HUES48 (cell line): Measurements from ENCODE around the gene WNT16.

ENCODE experiments used
- H3K27ac ChIP-seq: one replicate; pipeline ENCODE4 v1.7.0; 2013; ENCODE audit warnings: low read depth, low read length, inconsistent platforms
- H3K27me3 ChIP-seq: 2 replicates; pipeline ENCODE4 v1.6.1; 2013; ENCODE audit warnings: mild to moderate bottlenecking, low read length; ENCODE audit not compliant: control insufficient read depth, insufficient read depth
- H3K36me3 ChIP-seq: 2 replicates; pipeline ENCODE4 v1.6.1; 2013; ENCODE audit warnings: low read length; ENCODE audit not compliant: control insufficient read depth, insufficient read depth
- H3K4me1 ChIP-seq: 2 replicates; pipeline ENCODE4 v1.6.1; 2013; ENCODE audit warnings: mild to moderate bottlenecking, low read length; ENCODE audit not compliant: control insufficient read depth, insufficient read depth
- H3K4me3 ChIP-seq: 2 replicates; pipeline ENCODE4 v1.5.1; 2013; ENCODE audit warnings: mild to moderate bottlenecking, low read depth, low read length
- H3K9ac ChIP-seq: 2 replicates; pipeline ENCODE4 v1.6.1; 2013; ENCODE audit warnings: mild to moderate bottlenecking, low read depth, low read length, moderate library complexity
- H3K9me3 ChIP-seq: 2 replicates; pipeline ENCODE4 v1.6.1; 2013; ENCODE audit warnings: low read length; ENCODE audit not compliant: control insufficient read depth, insufficient read depth

WNT16 gene

GRCh38 chr7:121344497-121344896, 15.7 kb downstream of the WNT16 start:
- Histone ChIP-seq H3K4me3 (no peak overlapping the region), H3K36me3 (peaks cover 14% of the 10 kb centered on the region), H3K9me3 (no peaks in the 10 kb centered on the region), H3K27me3 (no peaks in the 10 kb centered on the region), H3K9ac (no peak overlapping the region), H3K27ac (no peak overlapping the region), H3K4me1 (no peaks in the 10 kb centered on the region)

- Histone ChIP-seq H3K9me3 (no peaks in the 10 kb centered on the region), H3K36me3 (peaks cover 61% of the 10 kb centered on the region), H3K9ac (no peak overlapping the region), H3K27ac (no peak overlapping the region), H3K27me3 (no peaks in the 10 kb centered on the region), H3K4me1 (no peaks in the 10 kb centered on the region), H3K4me3 (no peak overlapping the region)
Measured at GRCh38 chr7:121351682-121352081, 22.9 kb downstream of the WNT16 start.

GRCh38 chr7:121352323-121352722, 23.5 kb downstream of the WNT16 start:
- Histone ChIP-seq H3K4me1 (no peaks in the 10 kb centered on the region), H3K4me3 (no peak overlapping the region), H3K27me3 (no peaks in the 10 kb centered on the region), H3K9ac (no peak overlapping the region), H3K27ac (no peak overlapping the region), H3K9me3 (no peaks in the 10 kb centered on the region), H3K36me3 (peaks cover 61% of the 10 kb centered on the region)

GRCh38 chr7:121355574-121355973, 26.8 kb downstream of the WNT16 start:
- peaks cover 80% of the 10 kb centered on the region for H3K36me3 ChIP-seq
- no peak overlapping the region for H3K9ac ChIP-seq
- no peak overlapping the region for H3K27ac ChIP-seq
- no peak overlapping the region for H3K4me3 ChIP-seq
- no peaks in the 10 kb centered on the region for H3K27me3 ChIP-seq
- H3K4me1 ChIP-seq: peaks cover 11% of the 10 kb centered on the region
- H3K9me3 ChIP-seq: no peaks in the 10 kb centered on the region

GRCh38 chr7:121360564-121360963, 31.8 kb downstream of the WNT16 start:
- Histone ChIP-seq H3K27me3 (no peaks in the 10 kb centered on the region), H3K4me3 (no peak overlapping the region), H3K4me1 (peaks cover 20% of the 10 kb centered on the region), H3K36me3 (peaks cover 84% of the 10 kb centered on the region), H3K9ac (no peak overlapping the region), H3K27ac (no peak overlapping the region), H3K9me3 (no peaks in the 10 kb centered on the region)

- no peak overlapping the region for H3K9ac ChIP-seq
- H3K9me3 ChIP-seq: no peaks in the 10 kb centered on the region
- peaks cover 56% of the 10 kb centered on the region for H3K36me3 ChIP-seq
- H3K4me3 ChIP-seq: no peak overlapping the region
- no peak overlapping the region for H3K27ac ChIP-seq
- peaks cover 12% of the 10 kb centered on the region for H3K4me1 ChIP-seq
- no peaks in the 10 kb centered on the region for H3K27me3 ChIP-seq
Measured at GRCh38 chr7:121366852-121367431, 38.1 kb downstream of the WNT16 start.

GRCh38 chr7:121369462-121369861, 40.7 kb downstream of the WNT16 start:
- Histone ChIP-seq H3K9me3 (no peaks in the 10 kb centered on the region), H3K36me3 (peaks cover 49% of the 10 kb centered on the region), H3K9ac (no peak overlapping the region), H3K4me3 (no peak overlapping the region), H3K27ac (no peak overlapping the region), H3K27me3 (no peaks in the 10 kb centered on the region), H3K4me1 (peaks cover 9% of the 10 kb centered on the region)

GRCh38 chr7:121371367-121371766, 42.6 kb downstream of the WNT16 start:
- Histone ChIP-seq H3K9me3 (no peaks in the 10 kb centered on the region), H3K4me3 (no peak overlapping the region), H3K27me3 (no peaks in the 10 kb centered on the region), H3K9ac (no peak overlapping the region), H3K36me3 (peaks cover 53% of the 10 kb centered on the region), H3K4me1 (peaks cover 4% of the 10 kb centered on the region), H3K27ac (no peak overlapping the region)

GRCh38 chr7:121371883-121372282, 43.1 kb downstream of the WNT16 start:
- Histone ChIP-seq H3K4me3 (no peak overlapping the region), H3K4me1 (peaks cover 4% of the 10 kb centered on the region), H3K27me3 (no peaks in the 10 kb centered on the region), H3K9me3 (no peaks in the 10 kb centered on the region), H3K36me3 (peaks cover 55% of the 10 kb centered on the region), H3K27ac (no peak overlapping the region), H3K9ac (no peak overlapping the region)

GRCh38 chr7:121372376-121373010, 43.7 kb downstream of the WNT16 start:
- no peak overlapping the region for H3K9ac ChIP-seq
- peaks cover 61% of the 10 kb centered on the region for H3K36me3 ChIP-seq
- no peaks in the 10 kb centered on the region for H3K27me3 ChIP-seq
- peaks cover 3% of the 10 kb centered on the region; the same call in 1 of the 2 replicates for H3K4me1 ChIP-seq
- no peak overlapping the region for H3K4me3 ChIP-seq
- no peaks in the 10 kb centered on the region for H3K9me3 ChIP-seq
- no peak overlapping the region for H3K27ac ChIP-seq

GRCh38 chr7:121373177-121373576, 44.4 kb downstream of the WNT16 start:
- no peak overlapping the region for H3K27ac ChIP-seq

More at GRCh38 chr7:121373177-121373576, 44.4 kb downstream of the WNT16 start:
- H3K4me3 ChIP-seq: no peak overlapping the region
- H3K27me3 ChIP-seq: no peaks in the 10 kb centered on the region
- no peaks in the 10 kb centered on the region for H3K9me3 ChIP-seq
- H3K4me1 ChIP-seq: no peaks in the 10 kb centered on the region
- no peak overlapping the region for H3K9ac ChIP-seq
- H3K36me3 ChIP-seq: peaks cover 67% of the 10 kb centered on the region
